DND-41 (cell line): ENCODE results near the gene DVL2.

Experiments used
- ATAC-seq: fragments of 200-7000 bp; cut with Tn5 transposase; 3 replicates; pipeline ENCODE4 v1.9.1; 2021; ENCODE audit warnings: low read depth; ENCODE audit not compliant: insufficient read depth
- DNase-seq: peaks from one replicate; pipeline ENCODE4 v3.0.0-alpha.2; 2020
- H2AFZ ChIP-seq: 2 replicates; pipeline ENCODE4 v1.6.0; 2012; ENCODE audit warnings: low read depth, low read length
- H3K27ac ChIP-seq: 2 replicates; pipeline ENCODE4 v1.5.1; 2012; ENCODE audit warnings: low read length, inconsistent platforms
- H3K27me3 ChIP-seq: fragments of 200-600 bp; sonication (generic); 2 replicates; pipeline ENCODE4 v1.6.0; 2012; ENCODE audit warnings: low read length, mild to moderate bottlenecking, inconsistent platforms; ENCODE audit not compliant: insufficient read depth, poor library complexity
- H3K36me3 ChIP-seq: 2 replicates; pipeline ENCODE4 v1.5.1; 2012; ENCODE audit warnings: low read length, inconsistent platforms; ENCODE audit not compliant: insufficient read depth
- H3K4me1 ChIP-seq: 2 replicates; pipeline ENCODE4 v1.5.1; 2012; ENCODE audit warnings: mild to moderate bottlenecking, low read length; ENCODE audit not compliant: insufficient read depth
- H3K4me2 ChIP-seq: 2 replicates; pipeline ENCODE4 v1.6.0; 2012; ENCODE audit warnings: mild to moderate bottlenecking, moderate library complexity, low read length, inconsistent platforms; ENCODE audit not compliant: insufficient read depth
- H3K4me3 ChIP-seq, 2 experiments: fragments of 200-600 bp in 1 of 2; shearing (Covaris generic) in 1 of 2; 2 replicates each; pipeline ENCODE4 v1.5.1; 2012 to 2016; ENCODE audit warnings: inconsistent platforms in 2 of 2, low read length in 2 of 2, mild to moderate bottlenecking in 2 of 2, low read depth in 1 of 2, moderate library complexity in 1 of 2
- H3K79me2 ChIP-seq: 2 replicates; pipeline ENCODE4 v1.6.0; 2012; ENCODE audit warnings: low read length, inconsistent platforms; ENCODE audit not compliant: insufficient read depth
- H3K9ac ChIP-seq: 2 replicates; pipeline ENCODE4 v1.6.0; 2012; ENCODE audit warnings: low read depth, mild to moderate bottlenecking, inconsistent platforms, low read length, moderate library complexity
- H3K9me3 ChIP-seq: 2 replicates; pipeline ENCODE4 v1.5.1; 2012; ENCODE audit warnings: low read length, moderate library complexity, mild to moderate bottlenecking, inconsistent platforms; ENCODE audit not compliant: insufficient read depth, severe bottlenecking
- H4K20me1 ChIP-seq: 2 replicates; pipeline ENCODE4 v1.6.0; 2012; ENCODE audit warnings: low read length; ENCODE audit not compliant: insufficient read depth
- CTCF ChIP-seq: IDR thresholded peaks from 2 replicates; pipeline ENCODE4 v1.5.1; 2012; ENCODE audit warnings: borderline replicate concordance, low read length, moderate library complexity, mild to moderate bottlenecking; ENCODE audit not compliant: poor library complexity, severe bottlenecking; ENCODE audit errors: extremely low read depth
- EZH2 ChIP-seq: IDR thresholded peaks from 3 replicates; pipeline ENCODE4 v1.6.1; 2012; ENCODE audit warnings: borderline replicate concordance, low read depth, mild to moderate bottlenecking, moderate library complexity, low read length, inconsistent platforms; ENCODE audit not compliant: severe bottlenecking

The DVL2 gene

GRCh38 chr17:7192271-7192937, 41.9 kb downstream of the DVL2 start:
- H3K27me3 ChIP-seq = no peaks in the 10 kb centered on the region
- ATAC-seq = no peak
- TF ChIP-seq CTCF (no peak), EZH2 (no peak)
- no peaks in the 10 kb centered on the region for H3K4me1 ChIP-seq
- no peaks in the 10 kb centered on the region for H3K9me3 ChIP-seq
- H3K36me3 ChIP-seq = peaks cover 19% of the 10 kb centered on the region
- H4K20me1 ChIP-seq = 0 out of 2 replicates have a peak, but pooled peaks cover 3% of the 10 kb centered on the region
- no peak overlapping the region for H3K4me3 ChIP-seq
- no peak overlapping the region for H3K27ac ChIP-seq
- DNase-seq = no peak
- no peak overlapping the region for H3K4me2 ChIP-seq
- H3K79me2 ChIP-seq = no peaks in the 10 kb centered on the region
- H2AFZ ChIP-seq = no peak overlapping the region
- H3K9ac ChIP-seq = no peak overlapping the region

- Histone ChIP-seq H3K4me3 (no peak overlapping the region), H4K20me1 (0 out of 2 replicates have a peak, but pooled peaks cover 3% of the 10 kb centered on the region), H3K36me3 (peaks cover 16% of the 10 kb centered on the region), H3K4me1 (no peaks in the 10 kb centered on the region), H3K27ac (no peak overlapping the region), H3K27me3 (no peaks in the 10 kb centered on the region), H3K9me3 (no peaks in the 10 kb centered on the region), H2AFZ (no peak overlapping the region), H3K9ac (no peak overlapping the region), H3K4me2 (no peak overlapping the region), H3K79me2 (no peaks in the 10 kb centered on the region)
- peak; percentile 66 for DNase-seq
- no peak for TF ChIP-seq EZH2
- no peak for TF ChIP-seq CTCF
- peak; percentile 87 for ATAC-seq
These were observed 42.6 kb downstream of the DVL2 start for GRCh38 chr17:7191571-7192270.

- no peaks in the 10 kb centered on the region for H3K4me1 ChIP-seq
- no peaks in the 10 kb centered on the region for H3K27me3 ChIP-seq
- peaks cover 9% of the 10 kb centered on the region; the same call in 1 of the 2 replicates for H3K36me3 ChIP-seq
These were observed 43.2 kb downstream of the DVL2 start for GRCh38 chr17:7191069-7191468.

More at GRCh38 chr17:7191069-7191468, 43.2 kb downstream of the DVL2 start:
- H3K4me3 ChIP-seq = no peak overlapping the region
- no peak overlapping the region for H3K27ac ChIP-seq
- no peak overlapping the region for H3K4me2 ChIP-seq
- no peaks in the 10 kb centered on the region for H3K79me2 ChIP-seq
- TF ChIP-seq EZH2 (no peak), CTCF (no peak)
- 0 out of 2 replicates have a peak, but pooled peaks cover 3% of the 10 kb centered on the region for H4K20me1 ChIP-seq
- DNase-seq = no peak
- no peak for ATAC-seq
- no peaks in the 10 kb centered on the region for H3K9me3 ChIP-seq
- H2AFZ ChIP-seq = no peak overlapping the region
- H3K9ac ChIP-seq = no peak overlapping the region
